HG02678 (cell line): Measurements from ENCODE around the gene CHADL.
"Not testable (repeated sequence)": the region's sequence is repeated elsewhere in the genome, so short reads cannot be mapped to it uniquely, and the experiment has no call there.

Experiments used
- ATAC-seq: cut with Tn5 transposase; IDR thresholded peaks from one replicate; pipeline ENCODE4 v1.9.1; 2021; ENCODE audit warnings: mild to moderate bottlenecking, moderate library complexity; ENCODE audit not compliant: unreplicated experiment

CHADL gene

GRCh38 chr22:41240377-41241132 lies at the start of gene CHADL:
TSS of gene CHADL (minus strand) at chr22:41240931. CDS start at chr22:41240881, 50 bp downstream.
- no peak for ATAC-seq

- ATAC-seq = no peak
Measured at GRCh38 chr22:41289671-41290070, 48.9 kb upstream of the CHADL start.

DNA sequence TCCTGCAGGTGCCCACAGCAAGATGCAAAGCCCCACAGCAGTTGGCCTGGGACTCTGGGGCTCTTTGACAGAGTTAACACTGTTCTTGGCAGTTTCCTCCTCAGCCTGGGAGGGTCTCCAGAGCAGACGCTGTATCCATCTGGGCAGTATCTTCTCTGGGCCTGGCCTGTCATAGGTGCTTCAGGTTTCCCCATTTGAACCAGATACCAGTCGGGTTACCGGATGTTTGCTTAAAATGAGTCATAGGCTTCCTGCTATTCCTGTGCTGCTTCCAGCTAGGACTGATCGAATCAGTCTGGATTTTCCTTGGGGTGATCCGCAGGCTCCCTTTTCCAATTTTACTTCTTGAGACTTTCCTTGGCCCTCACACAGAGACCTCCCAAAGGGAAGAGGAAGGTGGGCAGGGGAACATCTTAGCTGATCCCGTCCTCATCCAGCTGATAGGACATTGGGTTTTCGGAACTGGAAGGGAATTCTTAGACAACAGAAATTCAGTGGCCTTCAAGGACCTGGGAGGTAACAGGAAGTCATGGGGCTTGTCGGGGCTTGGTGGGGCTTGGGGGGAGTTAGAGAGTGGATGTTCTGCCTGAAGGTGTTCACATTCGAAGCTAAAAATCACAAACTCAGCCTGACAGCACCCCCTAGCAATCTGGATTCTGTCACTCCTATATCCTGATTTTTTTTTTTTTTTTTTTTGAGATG lies 47.7 kb upstream of the CHADL start:
- no peak for ATAC-seq

- peak; percentile 2 for ATAC-seq
Measured at GRCh38 chr22:41286639-41287091, 45.9 kb upstream of the CHADL start.

- peak; percentile 97 for ATAC-seq
Measured at GRCh38 chr22:41285820-41286638, 45.3 kb upstream of the CHADL start, which contains the start of gene RANGAP1. TSS of gene RANGAP1 (minus strand) at chr22:41286187. CDS start at chr22:41281044, 5,143 bp downstream.

DNA sequence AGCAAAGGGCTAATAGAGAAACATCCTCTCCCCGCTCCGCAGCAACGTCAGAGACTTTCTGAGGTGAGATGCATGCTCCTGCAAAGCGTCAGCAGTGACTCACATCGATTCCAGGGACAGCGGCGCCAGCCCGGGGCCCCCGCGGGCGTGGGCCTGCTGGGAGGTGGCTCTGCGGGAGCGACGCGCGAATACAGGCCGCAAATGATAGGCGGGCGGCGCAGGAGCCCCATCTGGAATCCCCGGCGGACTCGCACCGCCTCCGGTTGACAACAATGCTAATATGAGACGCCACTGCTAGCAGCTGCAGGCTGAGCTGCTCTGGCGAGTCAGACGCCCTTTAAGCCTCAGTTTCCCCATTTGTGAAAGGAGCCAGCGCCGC lies 44.7 kb upstream of the CHADL start:
- peak; percentile 5 for ATAC-seq

DNA sequence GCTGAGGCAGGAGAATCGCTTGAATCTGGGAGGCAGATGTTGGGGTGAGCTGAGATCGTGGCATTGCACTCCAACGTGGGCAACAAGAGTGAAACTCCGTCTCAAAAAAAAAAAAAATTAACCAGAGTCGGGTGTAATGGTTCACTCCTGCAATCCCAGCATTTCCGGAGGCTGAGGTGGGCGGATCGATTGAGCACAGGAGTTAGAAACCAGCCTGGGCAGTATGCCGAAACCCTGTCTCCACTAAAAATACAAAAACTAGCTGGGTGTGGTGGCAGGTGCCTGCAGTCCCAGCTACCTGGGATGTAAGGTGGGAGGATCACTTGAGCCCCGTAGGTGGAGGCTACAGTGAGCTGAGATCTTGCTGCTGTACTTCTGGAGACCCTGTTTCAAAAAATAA lies 43.7 kb upstream of the CHADL start:
- ATAC-seq = no peak

DNA sequence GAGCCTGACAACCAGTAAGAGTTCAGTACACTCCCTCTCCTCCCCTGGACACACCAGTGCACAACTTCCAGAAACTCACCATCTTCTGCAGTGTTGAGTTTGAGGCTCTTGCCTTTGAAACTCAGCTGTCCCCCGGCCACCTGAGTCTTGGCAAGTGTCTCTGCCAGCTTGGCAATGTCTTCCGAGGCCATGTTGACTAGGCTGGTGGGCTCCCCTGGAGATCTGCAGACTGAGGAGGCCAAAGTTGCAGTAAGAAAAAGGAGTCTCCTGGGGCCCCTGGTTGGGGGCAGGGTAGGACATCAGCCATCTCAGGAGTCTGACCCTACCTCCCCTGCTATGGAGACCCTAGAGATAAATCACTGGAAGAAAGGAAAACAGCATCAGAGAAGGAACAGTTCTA lies 40.1 kb upstream of the CHADL start:
- ATAC-seq = no peak

- ATAC-seq = no peak
Measured at GRCh38 chr22:41280065-41280464, 39.3 kb upstream of the CHADL start.

DNA sequence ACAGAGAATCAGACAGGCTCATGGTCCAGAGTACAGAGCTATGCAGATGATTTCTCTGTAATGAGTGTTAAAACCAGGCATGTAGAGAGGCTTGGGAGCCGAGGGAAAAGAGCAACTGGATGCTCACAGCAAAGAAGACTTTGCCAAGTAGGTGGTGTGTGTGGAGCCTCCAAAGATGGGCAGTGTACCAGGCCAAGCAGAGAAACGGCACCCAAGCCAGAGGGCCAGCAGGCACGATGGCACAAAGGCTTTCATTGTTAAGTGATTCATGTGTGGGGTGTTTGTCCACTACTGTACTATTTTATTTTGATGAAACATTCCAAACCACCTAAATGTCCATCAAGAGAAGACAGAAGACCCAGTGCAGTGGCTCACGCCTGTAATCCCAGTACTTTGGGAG lies 34.1 kb upstream of the CHADL start:
- ATAC-seq = no peak

GRCh38 chr22:41273128-41273527 lies 32.4 kb upstream of the CHADL start:
- ATAC-seq = no peak

- ATAC-seq = no peak
Measured at GRCh38 chr22:41271787-41272186, 31.1 kb upstream of the CHADL start.

- ATAC-seq = no peak
Measured at GRCh38 chr22:41267958-41268357, 27.2 kb upstream of the CHADL start.

DNA sequence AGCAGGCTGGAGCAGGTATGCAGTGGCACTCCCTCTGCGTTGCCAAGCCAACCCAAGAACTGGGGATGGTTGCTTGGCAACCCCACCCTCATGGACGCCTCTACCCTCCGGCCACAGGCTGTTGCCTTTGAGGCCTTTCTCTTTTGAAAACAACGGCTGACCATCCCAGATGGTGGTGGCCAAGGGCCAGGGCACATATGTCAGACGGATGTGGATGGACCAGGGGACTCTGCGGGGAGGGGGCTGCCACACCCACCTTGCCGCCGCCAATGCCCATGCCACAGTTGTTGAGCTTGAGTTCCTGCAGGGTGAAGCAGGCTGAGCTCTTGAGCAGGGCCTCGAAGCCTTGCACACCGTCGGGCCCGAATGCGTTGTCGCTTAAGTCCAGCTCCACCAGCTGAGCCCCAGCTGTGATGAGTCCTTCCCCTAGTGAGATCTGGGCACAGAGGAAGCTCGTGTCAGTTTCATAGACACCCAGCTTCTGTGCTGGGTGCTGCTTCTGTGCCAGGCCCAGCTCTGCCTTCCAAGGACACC lies 23.7 kb upstream of the CHADL start:
- no peak for ATAC-seq

DNA sequence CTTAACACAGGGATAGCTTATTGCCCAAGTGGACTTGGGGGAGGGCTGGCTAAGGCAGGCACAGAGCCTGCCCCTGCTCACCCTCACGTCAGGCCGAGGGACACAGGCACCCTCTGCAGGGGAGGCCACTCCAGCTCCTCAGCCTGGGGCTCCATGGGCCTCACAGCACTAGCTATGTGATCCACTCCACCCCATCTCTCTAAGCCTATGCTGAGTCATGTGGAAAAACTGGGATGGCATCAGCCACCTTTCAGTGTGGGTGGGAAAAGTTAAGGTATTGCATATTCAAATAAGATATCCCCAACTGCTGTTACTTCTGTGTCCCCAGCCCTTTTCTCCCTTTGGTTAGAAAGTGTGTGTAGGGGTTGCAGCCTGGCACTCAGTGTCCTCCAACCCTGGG lies 23.0 kb upstream of the CHADL start:
- ATAC-seq = no peak

DNA sequence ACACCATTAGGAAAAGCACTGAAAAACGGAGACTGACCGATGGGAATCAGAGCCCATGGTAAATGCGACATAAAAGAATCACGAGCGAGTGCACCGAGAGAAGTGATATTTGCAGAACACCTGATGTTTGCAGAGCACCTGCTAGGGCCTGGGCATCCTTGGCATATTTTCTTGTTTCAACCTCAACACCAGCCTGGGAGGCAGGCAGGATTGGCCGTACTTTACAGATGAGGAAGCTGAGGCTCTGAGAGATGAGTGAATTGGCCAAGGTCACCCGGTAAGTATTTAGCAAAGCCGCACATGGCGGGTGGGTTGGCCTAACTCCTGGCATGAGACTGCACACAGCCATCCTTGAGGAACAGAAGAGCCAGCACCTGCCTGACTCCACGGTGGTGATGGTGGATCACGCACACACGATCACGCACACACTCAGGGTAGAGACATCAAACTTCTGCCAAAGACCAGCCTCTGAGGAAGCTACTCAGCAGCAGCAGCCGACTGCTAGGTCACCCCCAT lies 21.6 kb upstream of the CHADL start:
- ATAC-seq = no peak

GRCh38 chr22:41261541-41262249 lies 21.0 kb upstream of the CHADL start:
- ATAC-seq = no peak

GRCh38 chr22:41260871-41261270 lies 20.1 kb upstream of the CHADL start:
- ATAC-seq = no peak

DNA sequence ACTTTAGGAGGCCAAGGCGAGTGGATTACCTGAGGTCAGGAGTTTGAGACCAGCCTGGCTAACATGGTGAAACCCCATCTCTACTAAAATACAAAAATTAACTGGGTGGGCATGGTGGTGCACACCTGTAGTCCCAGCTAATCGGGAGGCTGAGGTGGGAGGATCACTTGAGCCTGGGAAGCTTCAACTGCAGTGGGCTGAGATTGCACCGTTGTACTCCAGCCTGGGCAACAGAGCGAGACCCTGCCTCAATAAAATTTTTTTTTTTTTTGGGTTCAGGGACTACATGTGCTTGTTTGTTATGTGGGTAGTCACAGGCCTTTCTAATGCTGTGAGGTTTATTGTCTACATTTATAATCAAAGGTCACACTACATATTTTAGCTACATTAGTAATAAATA lies 19.0 kb upstream of the CHADL start:
- not testable (repeated sequence) for ATAC-seq

- ATAC-seq = no peak
Measured at GRCh38 chr22:41257696-41258095, 17.0 kb upstream of the CHADL start.
